ENCODE results near the gene PDZD8.
"Not testable (repeated sequence)": the region's sequence is repeated elsewhere in the genome, so short reads cannot be mapped to it uniquely, and the experiment has no call there.

PDZD8 gene

GRCh38 chr10:117312430-117312829 lies 62.8 kb downstream of the PDZD8 start:
- Histone ChIP-seq H3K27me3 (ENCODE audit: low read depth, low read length) (no peaks in the 10 kb centered on the region), H3K9ac (ENCODE audit: low read length) (no peak overlapping the region), H3K4me2 (ENCODE audit: low read length) (no peak overlapping the region), H3K36me3 (replicated peaks; ENCODE audit: low read depth, low read length) (peaks cover 3% of the 10 kb centered on the region), H2AFZ (ENCODE audit: low read depth, low read length) (no peak overlapping the region), H3K9me3 (ENCODE audit: insufficient read depth, low read length) (no peaks in the 10 kb centered on the region), H3K27ac (ENCODE audit: low read length) (no peak overlapping the region), H3K4me3 (ENCODE audit: low read length) (no peak overlapping the region), H4K20me1 (ENCODE audit: insufficient read depth, low read length) (no peaks in the 10 kb centered on the region; the same call in 1 of the 2 replicates), H3K4me1 (ENCODE audit: low read length) (no peaks in the 10 kb centered on the region), H3K79me2 (ENCODE audit: low read length) (no peaks in the 10 kb centered on the region)
- TF ChIP-seq CTCF (IDR thresholded peaks at IDR 0.05; ENCODE audit: low read depth, low read length) = no peak
- no peak for TF ChIP-seq EZH2phosphoT487 (IDR thresholded peaks at IDR 0.05; ENCODE audit: low read depth)

- Histone ChIP-seq H3K36me3 (replicated peaks; ENCODE audit: low read depth, low read length) (peaks cover 3% of the 10 kb centered on the region), H3K79me2 (ENCODE audit: low read length) (no peaks in the 10 kb centered on the region), H3K4me1 (ENCODE audit: low read length) (no peaks in the 10 kb centered on the region), H3K9ac (ENCODE audit: low read length) (no peak overlapping the region), H3K27me3 (ENCODE audit: low read depth, low read length) (no peaks in the 10 kb centered on the region), H3K4me3 (ENCODE audit: low read length) (no peak overlapping the region), H3K4me2 (ENCODE audit: low read length) (no peak overlapping the region), H3K27ac (ENCODE audit: low read length) (no peak overlapping the region), H4K20me1 (ENCODE audit: insufficient read depth, low read length) (no peaks in the 10 kb centered on the region; the same call in 1 of the 2 replicates), H3K9me3 (ENCODE audit: insufficient read depth, low read length) (no peaks in the 10 kb centered on the region), H2AFZ (ENCODE audit: low read depth, low read length) (no peak overlapping the region)
- TF ChIP-seq CTCF (IDR thresholded peaks at IDR 0.05; ENCODE audit: low read depth, low read length) = no peak
- no peak for TF ChIP-seq EZH2phosphoT487 (IDR thresholded peaks at IDR 0.05; ENCODE audit: low read depth)
Measured at GRCh38 chr10:117311261-117311660, 64.0 kb downstream of the PDZD8 start.

- Histone ChIP-seq H2AFZ (ENCODE audit: low read depth, low read length) (no peak overlapping the region), H4K20me1 (ENCODE audit: insufficient read depth, low read length) (no peaks in the 10 kb centered on the region; the same call in 1 of the 2 replicates)
- TF ChIP-seq CTCF (IDR thresholded peaks at IDR 0.05; ENCODE audit: low read depth, low read length) = no peak
- no peak for TF ChIP-seq EZH2phosphoT487 (IDR thresholded peaks at IDR 0.05; ENCODE audit: low read depth)
Measured at GRCh38 chr10:117306674-117307073, 68.6 kb downstream of the PDZD8 start.

GRCh38 chr10:117303451-117303850 lies 71.8 kb downstream of the PDZD8 start:
- not testable (repeated sequence) for H4K20me1 ChIP-seq (ENCODE audit: insufficient read depth, low read length); H3K27me3 ChIP-seq (ENCODE audit: low read depth, low read length); H3K4me2 ChIP-seq (ENCODE audit: low read length); H3K4me3 ChIP-seq (ENCODE audit: low read length); H3K27ac ChIP-seq (ENCODE audit: low read length); H2AFZ ChIP-seq (ENCODE audit: low read depth, low read length); H3K9me3 ChIP-seq (ENCODE audit: insufficient read depth, low read length); H3K36me3 ChIP-seq (replicated peaks; ENCODE audit: low read depth, low read length); H3K9ac ChIP-seq (ENCODE audit: low read length); H3K4me1 ChIP-seq (ENCODE audit: low read length); H3K79me2 ChIP-seq (ENCODE audit: low read length)

More at GRCh38 chr10:117306674-117307073, 68.6 kb downstream of the PDZD8 start:
- Histone ChIP-seq H3K36me3 (replicated peaks; ENCODE audit: low read depth, low read length) (no peaks in the 10 kb centered on the region), H3K27ac (ENCODE audit: low read length) (no peak overlapping the region), H3K4me1 (ENCODE audit: low read length) (no peaks in the 10 kb centered on the region), H3K4me2 (ENCODE audit: low read length) (no peak overlapping the region), H3K4me3 (ENCODE audit: low read length) (no peak overlapping the region), H3K9ac (ENCODE audit: low read length) (no peak overlapping the region), H3K27me3 (ENCODE audit: low read depth, low read length) (no peaks in the 10 kb centered on the region), H3K79me2 (ENCODE audit: low read length) (no peaks in the 10 kb centered on the region), H3K9me3 (ENCODE audit: insufficient read depth, low read length) (no peaks in the 10 kb centered on the region)

GRCh38 chr10:117300671-117301070 lies 74.6 kb downstream of the PDZD8 start:
- Histone ChIP-seq H3K36me3 (replicated peaks; ENCODE audit: low read depth, low read length) (no peaks in the 10 kb centered on the region), H2AFZ (ENCODE audit: low read depth, low read length) (no peak overlapping the region), H3K4me2 (ENCODE audit: low read length) (no peak overlapping the region), H3K79me2 (ENCODE audit: low read length) (no peaks in the 10 kb centered on the region), H3K4me1 (ENCODE audit: low read length) (no peaks in the 10 kb centered on the region), H4K20me1 (ENCODE audit: insufficient read depth, low read length) (no peaks in the 10 kb centered on the region; the same call in 1 of the 2 replicates), H3K27ac (ENCODE audit: low read length) (no peak overlapping the region), H3K27me3 (ENCODE audit: low read depth, low read length) (no peaks in the 10 kb centered on the region), H3K9ac (ENCODE audit: low read length) (no peak overlapping the region), H3K9me3 (ENCODE audit: insufficient read depth, low read length) (no peaks in the 10 kb centered on the region), H3K4me3 (ENCODE audit: low read length) (no peak overlapping the region)
- TF ChIP-seq EZH2phosphoT487 (IDR thresholded peaks at IDR 0.05; ENCODE audit: low read depth) = no peak
- no peak for TF ChIP-seq CTCF (IDR thresholded peaks at IDR 0.05; ENCODE audit: low read depth, low read length)
